RCC 7860 (cell line): ENCODE measurements around the gene TFCP2L1.
"Not testable (repeated sequence)": the region's sequence is repeated elsewhere in the genome, so short reads cannot be mapped to it uniquely, and the experiment has no call there.

Source experiments
- DNase-seq: peaks from one replicate; pipeline ENCODE4 v3.0.0-alpha.2; 2015; ENCODE audit warnings: low spot score
- FAIRE-seq: peaks from 2 replicates; lab custom pipeline; 2012; peaks lifted over from hg19 to GRCh38; lab: Jason Lieb, UNC

The TFCP2L1 gene

GRCh38 chr2:121273116-121273515 is 11.9 kb downstream of the TFCP2L1 start:
- DNase-seq (no peak), FAIRE-seq (no peak)

- DNase-seq (no peak), FAIRE-seq (no peak)
Measured at GRCh38 chr2:121272596-121272995, 12.4 kb downstream of the TFCP2L1 start.

GRCh38 chr2:121269436-121269835 is 15.6 kb downstream of the TFCP2L1 start:
- DNase-seq, FAIRE-seq: not testable (repeated sequence)

GRCh38 chr2:121266543-121267106 is 18.4 kb downstream of the TFCP2L1 start:
- FAIRE-seq, result no peak

GRCh38 chr2:121263996-121264715 is 20.8 kb downstream of the TFCP2L1 start:
- FAIRE-seq (no peak), DNase-seq (no peak)

More at GRCh38 chr2:121266543-121267106, 18.4 kb downstream of the TFCP2L1 start:
- DNase-seq, result no peak

- no peak for DNase-seq
Measured at GRCh38 chr2:121260370-121261154, 24.4 kb downstream of the TFCP2L1 start.

GRCh38 chr2:121258051-121258450 is 27.0 kb downstream of the TFCP2L1 start:
- DNase-seq, result no peak
- FAIRE-seq, result no peak

More at GRCh38 chr2:121260370-121261154, 24.4 kb downstream of the TFCP2L1 start:
- no peak for FAIRE-seq

GRCh38 chr2:121257480-121257840 is 27.5 kb downstream of the TFCP2L1 start:
- DNase-seq (no peak), FAIRE-seq (no peak)

- FAIRE-seq (no peak), DNase-seq (no peak)
Measured at GRCh38 chr2:121256720-121257479, 28.1 kb downstream of the TFCP2L1 start.

- DNase-seq (no peak), FAIRE-seq (no peak)
Measured at GRCh38 chr2:121255358-121255757, 29.6 kb downstream of the TFCP2L1 start.

- no peak for FAIRE-seq
- no peak for DNase-seq
Measured at GRCh38 chr2:121254748-121255147, 30.3 kb downstream of the TFCP2L1 start.

- no peak for FAIRE-seq
Measured at GRCh38 chr2:121253674-121254240, 31.2 kb downstream of the TFCP2L1 start.

GRCh38 chr2:121253021-121253673 is 31.9 kb downstream of the TFCP2L1 start:
- no peak for DNase-seq
- FAIRE-seq, result no peak

More at GRCh38 chr2:121253674-121254240, 31.2 kb downstream of the TFCP2L1 start:
- no peak for DNase-seq

GRCh38 chr2:121251497-121251896 is 33.5 kb downstream of the TFCP2L1 start:
- DNase-seq (no peak), FAIRE-seq (no peak)

GRCh38 chr2:121248766-121249343 is 36.1 kb downstream of the TFCP2L1 start:
- DNase-seq (no peak), FAIRE-seq (no peak)

- FAIRE-seq (no peak), DNase-seq (no peak)
Measured at GRCh38 chr2:121247971-121248370, 37.0 kb downstream of the TFCP2L1 start.

- FAIRE-seq, result no peak
- DNase-seq, result no peak
Measured at GRCh38 chr2:121247534-121247933, 37.5 kb downstream of the TFCP2L1 start.

- DNase-seq, result no peak
- FAIRE-seq, result no peak
Measured at GRCh38 chr2:121246704-121247255, 38.2 kb downstream of the TFCP2L1 start.

GRCh38 chr2:121245913-121246312 is 39.1 kb downstream of the TFCP2L1 start:
- FAIRE-seq, result no peak
- DNase-seq, result no peak
